H9 (cell line): ENCODE measurements around the gene PDLIM7. TPM values are rescaled to one million over a fixed set of nuclear protein-coding genes. Genes with fewer than 3 reads are reported as not detected.
A peak's percentile ranks its signal among the peaks of the same experiment; 100 is the strongest.

Source experiments
- DNase-seq: peaks from one replicate; pipeline ENCODE4 v3.0.0-alpha.2; 2017
- H2AFZ ChIP-seq: one replicate; pipeline ENCODE4 v1.6.1; 2013; ENCODE audit warnings: mild to moderate bottlenecking, low read length, control low read depth, moderate library complexity
- H2AK5ac ChIP-seq: 2 replicates; pipeline ENCODE4 v1.6.1; 2013; ENCODE audit warnings: low read length, control low read depth, mixed read lengths; ENCODE audit not compliant: insufficient read length
- H2BK120ac ChIP-seq: one replicate; pipeline ENCODE4 v1.6.1; 2013; ENCODE audit warnings: low read depth, mild to moderate bottlenecking, low read length, control low read depth, inconsistent platforms; ENCODE audit not compliant: poor library complexity, severe bottlenecking
- H2BK12ac ChIP-seq: 2 replicates; pipeline ENCODE4 v1.6.1; 2013; ENCODE audit warnings: low read length, control low read depth, mixed read lengths, low read depth; ENCODE audit not compliant: insufficient read length
- H2BK15ac ChIP-seq: 2 replicates; pipeline ENCODE4 v1.6.1; 2013; ENCODE audit warnings: low read depth, low read length, control low read depth
- H2BK20ac ChIP-seq: one replicate; pipeline ENCODE4 v1.6.1; 2013; ENCODE audit warnings: low read depth, mild to moderate bottlenecking, low read length, control low read depth, inconsistent platforms; ENCODE audit not compliant: poor library complexity, severe bottlenecking
- H2BK5ac ChIP-seq: 2 replicates; pipeline ENCODE4 v1.6.1; 2013; ENCODE audit warnings: low read length, control low read depth, mixed read lengths; ENCODE audit not compliant: insufficient read length
- H3K14ac ChIP-seq: 2 replicates; pipeline ENCODE4 v1.6.1; 2013; ENCODE audit warnings: low read length, control low read depth; ENCODE audit not compliant: insufficient read depth
- H3K18ac ChIP-seq: 2 replicates; pipeline ENCODE4 v1.6.1; 2013; ENCODE audit warnings: low read depth, mild to moderate bottlenecking, mixed read lengths, low read length, control low read depth; ENCODE audit not compliant: insufficient read length
- H3K23ac ChIP-seq: 2 replicates; pipeline ENCODE4 v1.6.1; 2013; ENCODE audit warnings: low read length, control low read depth, mixed read lengths, low read depth; ENCODE audit not compliant: insufficient read length
- H3K23me2 ChIP-seq: 2 replicates; pipeline ENCODE4 v1.6.1; 2013; ENCODE audit warnings: low read depth, mild to moderate bottlenecking, mixed read lengths, low read length, control low read depth; ENCODE audit not compliant: insufficient read length, poor library complexity, severe bottlenecking
- H3K27ac ChIP-seq: 2 replicates; pipeline ENCODE4 v1.5.1; 2013; ENCODE audit warnings: low read length, control low read depth, mixed read lengths, low read depth; ENCODE audit not compliant: insufficient read length
- H3K27me3 ChIP-seq: 2 replicates; pipeline ENCODE4 v1.6.1; 2013; ENCODE audit warnings: low read length, control low read depth, inconsistent platforms; ENCODE audit not compliant: insufficient read depth
- H3K4ac ChIP-seq: 2 replicates; pipeline ENCODE4 v1.6.1; 2013; ENCODE audit warnings: low read depth, mild to moderate bottlenecking, control low read depth, inconsistent platforms, low read length, moderate library complexity
- H3K4me1 ChIP-seq: 2 replicates; pipeline ENCODE4 v1.6.1; 2013; ENCODE audit warnings: low read length, control low read depth, inconsistent platforms; ENCODE audit not compliant: insufficient read depth
- H3K4me2 ChIP-seq: 2 replicates; pipeline ENCODE4 v1.6.1; 2013; ENCODE audit warnings: low read length, control low read depth, mixed read lengths; ENCODE audit not compliant: insufficient read length, insufficient read depth
- H3K56ac ChIP-seq: 2 replicates; pipeline ENCODE4 v1.6.1; 2013; ENCODE audit warnings: low read depth, mild to moderate bottlenecking, mixed read lengths, low read length, control low read depth; ENCODE audit not compliant: insufficient read length
- H3K79me1 ChIP-seq: 2 replicates; pipeline ENCODE4 v1.6.1; 2013; ENCODE audit warnings: low read depth, mild to moderate bottlenecking, moderate library complexity, low read length, control low read depth, inconsistent platforms; ENCODE audit not compliant: insufficient read depth, poor library complexity, severe bottlenecking
- H3K79me2 ChIP-seq: 2 replicates; pipeline ENCODE4 v1.6.1; 2013; ENCODE audit warnings: low read length, control low read depth, inconsistent platforms; ENCODE audit not compliant: insufficient read depth
- H3K9ac ChIP-seq: 2 replicates; pipeline ENCODE4 v1.6.1; 2013; ENCODE audit warnings: low read length, control low read depth, mixed read lengths; ENCODE audit not compliant: insufficient read length; ENCODE audit errors: extremely low read depth
- H3K9me3 ChIP-seq: one replicate; pipeline ENCODE4 v1.6.1; 2013; ENCODE audit warnings: low read depth, low read length, inconsistent platforms; ENCODE audit not compliant: control insufficient read depth
- H3T11ph ChIP-seq: one replicate; pipeline ENCODE4 v1.6.1; 2013; ENCODE audit warnings: mild to moderate bottlenecking, low read length, control low read depth, inconsistent platforms
- H4K20me1 ChIP-seq: one replicate; pipeline ENCODE4 v1.6.1; 2013; ENCODE audit not compliant: control insufficient read depth, insufficient read length, insufficient read depth
- H4K5ac ChIP-seq: 2 replicates; pipeline ENCODE4 v1.6.1; 2013; ENCODE audit warnings: low read depth, mild to moderate bottlenecking, mixed read lengths, low read length, control low read depth; ENCODE audit not compliant: insufficient read length
- H4K8ac ChIP-seq: replicated peaks from 2 replicates; pipeline ENCODE4 v1.6.1; 2013; ENCODE audit warnings: low read length, control low read depth, mixed read lengths, low read depth; ENCODE audit not compliant: insufficient read length
- H4K91ac ChIP-seq: 2 replicates; pipeline ENCODE4 v1.6.1; 2013; ENCODE audit warnings: low read depth, mild to moderate bottlenecking, moderate library complexity, mixed read lengths, low read length, control low read depth; ENCODE audit not compliant: insufficient read length
- H3K27ac Mint-ChIP-seq, 3 experiments: 2 replicates in 2 of 3; 3 replicates in 1 of 3; pipeline ENCODE4 v1.8.0; 2020 to 2021; ENCODE audit warnings: mixed read lengths in 3 of 3, mild to moderate bottlenecking in 1 of 3, moderate library complexity in 1 of 3
- H3K27me3 Mint-ChIP-seq: 2 replicates; pipeline ENCODE4 v1.8.0; 2021; ENCODE audit warnings: low read depth, mild to moderate bottlenecking, moderate library complexity, mixed read lengths
- H3K36me3 Mint-ChIP-seq, 3 experiments: 2 replicates in 2 of 3; 3 replicates in 1 of 3; pipeline ENCODE4 v1.8.0; 2020 to 2021; ENCODE audit warnings: low read depth in 3 of 3, mixed read lengths in 3 of 3; ENCODE audit not compliant: insufficient read depth in 1 of 3
- H3K4me1 Mint-ChIP-seq, 2 experiments: 2 replicates each; pipeline ENCODE4 v1.8.0; 2020; ENCODE audit warnings: mixed read lengths in 2 of 2
- H3K4me3 Mint-ChIP-seq, 2 experiments: 2 replicates in 1 of 2; 3 replicates in 1 of 2; pipeline ENCODE4 v1.8.0; 2020 to 2021; ENCODE audit warnings: mild to moderate bottlenecking in 2 of 2, mixed read lengths in 2 of 2, moderate library complexity in 1 of 2
- H3K9me3 Mint-ChIP-seq, 2 experiments: 2 replicates in 1 of 2; 3 replicates in 1 of 2; pipeline ENCODE4 v1.8.0; 2020; ENCODE audit warnings: mild to moderate bottlenecking in 2 of 2, mixed read lengths in 2 of 2, moderate library complexity in 1 of 2
- WGBS: extraction: QIAGEN DNeasy Blood & Tissue Kit; methylation state at CpG from one replicate; pipeline ENCODE4 v1.1.7; 2013; ENCODE audit warnings: missing lambda C conversion rate, low lambda C conversion rate, mixed read lengths; ENCODE audit not compliant: insufficient read length; ENCODE audit errors: extremely low coverage; 5-methylcytosine and 5-hydroxymethylcytosine counted together
- total RNA-seq: library from RNA; stranded (reverse); gene quantifications from 2 replicates; pipeline ENCODE4 v1.2.1, GENCODE V29; 2021
- TF ChIP-seq, protein P1 (sequence below): fragments of 200-600 bp; sonication (generic); conservative IDR thresholded peaks from 3 replicates; pipeline ENCODE4 v1.8.0; 2021; ENCODE audit warnings: antibody characterized with exemption, mild to moderate bottlenecking

Gene PDLIM7
- total RNA-seq, 1 experiment from 2014 or later, result 137 TPM

DNA sequence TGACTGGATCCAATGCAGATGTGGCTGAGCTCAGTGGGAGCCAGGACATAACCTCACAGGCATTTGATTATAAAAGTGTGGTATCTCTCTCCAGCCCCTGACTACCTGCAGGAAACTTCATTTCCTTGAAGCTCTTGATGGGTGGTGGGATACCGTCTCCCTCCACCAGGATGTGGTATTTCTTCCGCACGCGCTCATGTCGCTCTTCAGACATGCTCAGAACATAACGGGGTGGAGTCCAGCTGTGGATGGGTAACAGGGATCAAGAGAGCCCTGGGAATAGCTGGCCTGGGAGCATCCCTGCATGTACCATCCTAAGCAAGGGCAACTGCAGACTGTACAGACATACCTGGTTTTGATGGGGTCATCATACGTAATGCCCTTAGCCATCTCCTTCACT lies 18.2 kb upstream of the PDLIM7 start:
- no peak overlapping the region for H3K23ac ChIP-seq
- Mint-ChIP-seq H3K27me3 (peaks cover 3% of the 10 kb centered on the region; the same call in 1 of the 2 replicates), H3K36me3 (peaks cover 49 to 77% (median 73%) of the 10 kb centered on the region in 3 experiments), H3K27ac (no peak overlapping the region), H3K4me1 (peaks cover 16 to 21% of the 10 kb centered on the region in 2 experiments), H3K9me3 (0 out of 5 replicates have a peak, but pooled peaks cover 0 to 3% of the 10 kb centered on the region in 2 experiments), H3K4me3 (peak overlapping the region; percentile 93 to 96)
- peaks cover 4% of the 10 kb centered on the region for H3K23me2 ChIP-seq
- H2BK120ac ChIP-seq, result no peak overlapping the region
- H3K4ac ChIP-seq, result no peak overlapping the region
- H2BK20ac ChIP-seq, result no peak overlapping the region
- no peak overlapping the region for H3K18ac ChIP-seq
- H3K9ac ChIP-seq, result peak overlapping the region; percentile 90
- H3K27me3 ChIP-seq, result no peaks in the 10 kb centered on the region
- H2BK12ac ChIP-seq, result no peak overlapping the region
- H3K4me2 ChIP-seq, result peak overlapping the region; percentile 84
- no peak overlapping the region for H4K91ac ChIP-seq
- no peak overlapping the region for H2AFZ ChIP-seq
- peaks cover 5% of the 10 kb centered on the region; the same call in 1 of the 2 replicates for H3K79me2 ChIP-seq
- WGBS, result no CpG with 5 or more reads among the region's 7 CpGs
- TF ChIP-seq, protein P1, sequence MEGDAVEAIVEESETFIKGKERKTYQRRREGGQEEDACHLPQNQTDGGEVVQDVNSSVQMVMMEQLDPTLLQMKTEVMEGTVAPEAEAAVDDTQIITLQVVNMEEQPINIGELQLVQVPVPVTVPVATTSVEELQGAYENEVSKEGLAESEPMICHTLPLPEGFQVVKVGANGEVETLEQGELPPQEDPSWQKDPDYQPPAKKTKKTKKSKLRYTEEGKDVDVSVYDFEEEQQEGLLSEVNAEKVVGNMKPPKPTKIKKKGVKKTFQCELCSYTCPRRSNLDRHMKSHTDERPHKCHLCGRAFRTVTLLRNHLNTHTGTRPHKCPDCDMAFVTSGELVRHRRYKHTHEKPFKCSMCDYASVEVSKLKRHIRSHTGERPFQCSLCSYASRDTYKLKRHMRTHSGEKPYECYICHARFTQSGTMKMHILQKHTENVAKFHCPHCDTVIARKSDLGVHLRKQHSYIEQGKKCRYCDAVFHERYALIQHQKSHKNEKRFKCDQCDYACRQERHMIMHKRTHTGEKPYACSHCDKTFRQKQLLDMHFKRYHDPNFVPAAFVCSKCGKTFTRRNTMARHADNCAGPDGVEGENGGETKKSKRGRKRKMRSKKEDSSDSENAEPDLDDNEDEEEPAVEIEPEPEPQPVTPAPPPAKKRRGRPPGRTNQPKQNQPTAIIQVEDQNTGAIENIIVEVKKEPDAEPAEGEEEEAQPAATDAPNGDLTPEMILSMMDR, result no peak
- no peak overlapping the region for H3K27ac ChIP-seq
- no peak overlapping the region for H3K56ac ChIP-seq
- H3K4me1 ChIP-seq, result no peaks in the 10 kb centered on the region
- H4K8ac ChIP-seq, result no peak overlapping the region
- no peak overlapping the region for H4K5ac ChIP-seq
- no peaks in the 10 kb centered on the region for H4K20me1 ChIP-seq
- H3T11ph ChIP-seq, result no peak overlapping the region
- peaks cover 6% of the 10 kb centered on the region for H3K79me1 ChIP-seq
- no peak overlapping the region for H2BK15ac ChIP-seq
- H3K14ac ChIP-seq, result no peak overlapping the region
- no peaks in the 10 kb centered on the region for H3K9me3 ChIP-seq
- H2BK5ac ChIP-seq, result no peak overlapping the region
- no peak overlapping the region for H2AK5ac ChIP-seq
- DNase-seq, result no peak
